GM10248 (cell line): ENCODE data around the gene SNAPC2.

Experiments
- CTCF ChIA-PET: fragments of 300-600 bp; sonication (Branson Sonifier 250); formaldehyde crosslinking; extraction: SDS; loops from one replicate; lab custom pipeline; 2021; ENCODE audit warnings: antibody characterized with exemption; lab: Yijun Ruan, JAX
- POLR2A ChIA-PET: fragments of 350-650 bp; sonication (Branson Sonifier 250); formaldehyde crosslinking; extraction: SDS; loops from one replicate; lab custom pipeline; 2020; ENCODE audit warnings: antibody characterized with exemption; lab: Yijun Ruan, JAX
- DNase-seq: peaks from one replicate; pipeline ENCODE4 v3.0.0; 2012; ENCODE audit errors: extremely low spot score
- TF ChIP-seq, protein P1 (sequence below): IDR thresholded peaks from 2 replicates; pipeline ENCODE4 v1.5.1; 2012; ENCODE audit warnings: mild to moderate bottlenecking, low read depth; ENCODE audit errors: extremely low read depth, missing control alignments, control extremely low read depth

Gene SNAPC2, protein sequence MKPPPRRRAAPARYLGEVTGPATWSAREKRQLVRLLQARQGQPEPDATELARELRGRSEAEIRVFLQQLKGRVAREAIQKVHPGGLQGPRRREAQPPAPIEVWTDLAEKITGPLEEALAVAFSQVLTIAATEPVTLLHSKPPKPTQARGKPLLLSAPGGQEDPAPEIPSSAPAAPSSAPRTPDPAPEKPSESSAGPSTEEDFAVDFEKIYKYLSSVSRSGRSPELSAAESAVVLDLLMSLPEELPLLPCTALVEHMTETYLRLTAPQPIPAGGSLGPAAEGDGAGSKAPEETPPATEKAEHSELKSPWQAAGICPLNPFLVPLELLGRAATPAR

DNA sequence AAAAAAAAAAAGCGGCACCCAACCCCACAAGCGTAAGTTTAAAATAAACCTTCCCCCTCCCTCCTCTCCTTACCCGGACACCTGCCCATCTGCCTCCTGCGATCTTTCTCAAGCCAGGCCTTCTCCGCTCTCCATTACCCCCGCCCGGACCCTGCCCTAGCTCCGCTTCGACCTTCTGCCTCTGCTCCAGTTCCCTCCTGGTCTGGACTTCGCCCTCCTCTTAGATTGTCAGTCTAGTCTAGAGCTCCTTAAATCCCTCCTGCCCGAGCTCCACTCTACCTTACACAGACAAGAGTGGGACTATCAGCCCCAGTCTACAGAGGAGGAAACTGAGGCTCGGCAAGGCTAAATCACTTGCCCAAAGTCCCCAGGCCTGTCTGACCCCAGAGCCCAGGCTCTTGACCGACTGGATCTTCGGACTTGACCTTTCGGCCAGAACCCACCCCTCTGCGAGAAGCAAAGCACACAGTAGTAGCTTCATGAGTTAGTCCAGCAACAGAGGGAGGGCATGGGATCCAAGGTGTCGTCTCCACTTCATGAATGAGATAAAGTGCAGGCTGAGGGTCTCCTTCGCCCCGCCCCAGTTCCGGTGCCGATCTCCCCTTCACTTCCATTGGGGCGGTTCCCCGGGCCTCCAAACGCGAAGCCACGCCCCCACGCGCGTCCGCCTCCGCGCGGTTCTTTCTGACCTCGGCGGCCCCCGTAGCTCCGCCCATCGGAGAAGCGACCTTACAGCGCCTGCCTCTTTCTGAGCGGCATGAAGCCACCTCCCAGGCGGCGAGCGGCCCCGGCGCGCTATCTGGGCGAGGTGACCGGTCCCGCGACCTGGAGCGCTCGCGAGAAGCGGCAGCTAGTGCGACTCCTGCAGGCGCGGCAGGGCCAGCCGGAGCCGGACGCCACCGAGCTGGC lies at the start of gene SNAPC2:
TSS of gene SNAPC2 (plus strand) at position 729 of the 909 bp plus-strand sequence. CDS start at position 758, 29 bp downstream.
- ChIA-PET CTCF (interaction anchor here (0.9 to 3.4 kb wide), 16 partner anchors 8 to 351 kb away, joined by 3 to 17 read pairs (median 5); partner anchors contain the start of genes MAP2K7 and TIMM44), POLR2A (interaction anchor here (1.2 to 2.9 kb wide), 5 partner anchors 12 to 51 kb away, joined by 3 to 18 read pairs (median 5); partner anchors contain the start of genes MAP2K7 and TIMM44)
- TF ChIP-seq, protein P1, sequence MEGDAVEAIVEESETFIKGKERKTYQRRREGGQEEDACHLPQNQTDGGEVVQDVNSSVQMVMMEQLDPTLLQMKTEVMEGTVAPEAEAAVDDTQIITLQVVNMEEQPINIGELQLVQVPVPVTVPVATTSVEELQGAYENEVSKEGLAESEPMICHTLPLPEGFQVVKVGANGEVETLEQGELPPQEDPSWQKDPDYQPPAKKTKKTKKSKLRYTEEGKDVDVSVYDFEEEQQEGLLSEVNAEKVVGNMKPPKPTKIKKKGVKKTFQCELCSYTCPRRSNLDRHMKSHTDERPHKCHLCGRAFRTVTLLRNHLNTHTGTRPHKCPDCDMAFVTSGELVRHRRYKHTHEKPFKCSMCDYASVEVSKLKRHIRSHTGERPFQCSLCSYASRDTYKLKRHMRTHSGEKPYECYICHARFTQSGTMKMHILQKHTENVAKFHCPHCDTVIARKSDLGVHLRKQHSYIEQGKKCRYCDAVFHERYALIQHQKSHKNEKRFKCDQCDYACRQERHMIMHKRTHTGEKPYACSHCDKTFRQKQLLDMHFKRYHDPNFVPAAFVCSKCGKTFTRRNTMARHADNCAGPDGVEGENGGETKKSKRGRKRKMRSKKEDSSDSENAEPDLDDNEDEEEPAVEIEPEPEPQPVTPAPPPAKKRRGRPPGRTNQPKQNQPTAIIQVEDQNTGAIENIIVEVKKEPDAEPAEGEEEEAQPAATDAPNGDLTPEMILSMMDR = no peak
- peak; percentile 92 for DNase-seq

DNA sequence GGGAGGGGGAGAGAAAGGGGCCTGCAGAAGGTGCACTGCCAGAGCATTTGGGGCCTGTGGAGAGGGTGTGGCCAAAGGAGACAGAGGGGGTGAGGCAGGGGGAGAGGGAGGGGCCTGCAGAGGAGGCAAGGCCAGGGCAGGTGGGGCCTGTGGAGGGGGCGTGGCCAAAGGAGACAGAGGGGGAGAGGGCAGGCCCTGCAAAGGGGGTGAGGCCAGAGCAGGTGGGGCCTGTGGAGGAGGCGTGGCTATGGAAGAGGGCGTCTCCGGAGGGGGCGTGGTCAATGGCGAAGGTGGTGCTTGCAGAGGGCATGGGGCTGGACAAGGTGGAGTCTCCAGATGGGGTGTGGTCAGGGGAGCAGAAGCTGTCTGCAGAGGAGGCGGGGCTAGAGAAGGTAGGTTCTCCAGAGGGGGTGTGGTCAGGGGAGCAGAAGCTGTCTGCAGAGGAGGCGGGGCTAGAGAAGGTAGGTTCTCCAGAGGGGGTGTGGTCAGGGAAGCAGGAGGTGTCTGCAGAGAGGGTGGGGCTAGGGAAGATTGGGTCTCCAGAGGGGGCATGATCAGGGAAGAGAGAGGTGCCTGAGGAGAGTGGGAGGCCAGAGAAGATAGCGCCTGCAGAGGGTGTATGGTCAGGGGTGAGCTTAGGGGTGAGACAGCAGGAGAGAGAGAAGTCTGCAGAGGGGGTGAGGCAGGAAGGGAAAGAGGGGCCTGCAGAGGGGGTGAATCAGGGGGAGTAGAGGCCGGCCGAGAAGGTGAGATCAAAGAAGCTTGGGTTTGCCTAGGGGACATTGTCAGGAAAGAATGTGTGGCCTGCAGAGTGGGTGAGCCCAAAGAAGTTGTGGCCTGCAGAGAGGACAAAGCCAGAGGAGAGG lies 49.3 kb upstream of the SNAPC2 start:
- ChIA-PET POLR2A (no interaction called here), CTCF (interaction anchor here (1.2 kb wide), 1 partner anchor 17 kb away, joined by 5 read pairs; no protein-coding TSS in a partner anchor)
- DNase-seq = peak; percentile 69
- TF ChIP-seq, protein P1 = no peak

DNA sequence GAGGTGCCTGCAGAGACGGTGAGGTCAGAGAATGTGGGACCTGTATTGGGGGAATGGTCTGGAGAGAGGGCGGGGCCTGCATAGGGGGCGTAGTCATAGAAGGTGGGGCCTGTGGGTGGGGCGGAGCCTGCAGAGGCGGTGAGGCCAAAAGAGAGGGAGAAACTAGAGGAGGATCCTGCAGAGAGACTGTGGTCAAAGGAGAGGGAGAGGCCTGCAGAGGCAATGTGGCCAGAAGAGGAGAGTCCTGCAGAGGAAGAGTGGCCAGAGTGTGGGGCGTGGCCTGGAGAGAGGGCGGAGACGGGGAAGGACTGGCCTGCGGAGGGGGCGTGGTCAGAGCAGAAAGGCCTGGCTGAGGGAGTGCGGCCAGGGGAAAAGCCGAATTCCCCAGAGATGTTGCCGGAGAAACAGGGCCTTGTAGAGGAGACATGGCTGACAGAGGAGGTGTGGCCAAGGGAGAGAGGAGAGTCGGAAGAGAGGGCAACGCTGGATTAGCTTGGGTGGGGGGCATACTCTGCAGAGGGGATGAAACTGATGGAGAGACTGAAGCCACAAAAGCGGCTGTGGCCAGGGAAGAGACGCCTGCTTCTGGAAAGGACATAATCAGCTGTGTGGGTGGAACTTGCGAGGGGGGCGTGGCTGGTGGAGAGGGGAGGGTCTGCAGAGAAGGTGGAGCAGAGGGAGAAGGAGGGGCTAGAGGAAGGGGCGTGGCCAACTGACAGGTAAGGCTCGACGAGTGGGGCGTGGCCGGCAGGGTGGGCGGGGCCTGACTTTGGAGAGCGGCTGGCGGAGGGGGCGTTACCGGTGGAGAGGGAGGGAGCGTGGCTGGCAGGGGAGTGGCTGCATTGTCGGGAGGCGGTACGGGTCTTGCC lies 48.5 kb upstream of the SNAPC2 start:
- ChIA-PET CTCF (interaction anchor here (1.2 kb wide), 2 partner anchors 18 to 19 kb away, joined by 4 to 5 read pairs; no protein-coding TSS in a partner anchor), POLR2A (no interaction called here)
- DNase-seq = peak; percentile 80
- TF ChIP-seq, protein P1 = no peak

DNA sequence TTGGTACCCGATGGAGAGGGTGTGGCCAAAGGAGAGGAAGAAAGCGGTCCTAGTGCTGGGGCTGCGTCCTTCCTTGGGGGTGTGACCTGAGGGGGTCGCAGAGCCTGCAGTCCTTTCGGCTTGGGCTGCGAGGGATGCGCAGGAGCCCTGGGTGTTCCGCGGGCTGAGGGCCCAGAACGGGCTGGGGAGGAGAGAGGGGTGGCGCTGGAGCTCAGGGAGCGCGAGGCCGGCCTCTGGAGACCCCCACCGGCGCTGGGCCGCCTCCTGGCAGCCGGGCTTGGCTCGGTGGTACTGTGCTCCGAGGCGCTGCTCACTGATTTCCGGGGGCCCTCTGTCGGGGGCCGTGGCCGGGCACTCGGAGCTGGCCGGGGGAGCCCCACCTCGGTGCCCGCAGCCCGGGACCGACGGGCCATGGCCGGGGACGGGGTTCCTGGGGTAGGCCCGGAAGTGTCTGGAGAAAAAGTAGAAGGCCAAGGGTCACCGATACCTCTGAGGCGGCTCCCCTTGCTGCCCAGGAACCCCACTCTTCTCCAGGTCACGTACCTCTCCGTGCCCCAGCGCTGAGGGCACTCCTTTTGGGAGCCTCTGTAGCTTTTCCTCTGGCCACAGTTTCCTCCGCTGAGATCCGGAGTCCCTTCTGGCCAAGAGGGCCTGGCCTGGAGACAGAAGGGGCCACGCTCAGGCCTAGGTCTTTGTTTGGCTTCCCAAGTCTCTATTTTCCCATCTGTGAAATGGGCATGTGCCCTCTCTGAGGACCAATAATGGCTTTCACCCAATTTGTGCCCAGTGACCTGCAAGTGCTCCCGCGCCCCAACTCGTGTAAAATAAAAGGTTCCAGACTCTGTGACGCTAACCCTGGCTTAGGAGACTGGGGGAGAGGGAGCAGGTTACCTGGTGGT lies 47.6 kb upstream of the SNAPC2 start:
- no peak for DNase-seq
- ChIA-PET CTCF (interaction anchor here (1.2 kb wide), 1 partner anchor 20 kb away, joined by 4 read pairs; no protein-coding TSS in a partner anchor), POLR2A (interaction anchor here (0.8 kb wide), 1 partner anchor 30 kb away, joined by 3 read pairs; no protein-coding TSS in a partner anchor)
- TF ChIP-seq, protein P1 = no peak
